GM18502 (cell line): Measurements from ENCODE around the gene LCN6.

ENCODE experiments used
- ATAC-seq: cut with Tn5 transposase; IDR thresholded peaks from one replicate; pipeline ENCODE4 v1.9.1; 2021; ENCODE audit warnings: mild to moderate bottlenecking; ENCODE audit not compliant: unreplicated experiment, poor library complexity

The LCN6 gene

GRCh38 chr9:136695955-136696354 lies 52.4 kb downstream of the LCN6 start:
- ATAC-seq = no peak

- no peak for ATAC-seq
These were observed 52.9 kb downstream of the LCN6 start for GRCh38 chr9:136695435-136695895.

DNA sequence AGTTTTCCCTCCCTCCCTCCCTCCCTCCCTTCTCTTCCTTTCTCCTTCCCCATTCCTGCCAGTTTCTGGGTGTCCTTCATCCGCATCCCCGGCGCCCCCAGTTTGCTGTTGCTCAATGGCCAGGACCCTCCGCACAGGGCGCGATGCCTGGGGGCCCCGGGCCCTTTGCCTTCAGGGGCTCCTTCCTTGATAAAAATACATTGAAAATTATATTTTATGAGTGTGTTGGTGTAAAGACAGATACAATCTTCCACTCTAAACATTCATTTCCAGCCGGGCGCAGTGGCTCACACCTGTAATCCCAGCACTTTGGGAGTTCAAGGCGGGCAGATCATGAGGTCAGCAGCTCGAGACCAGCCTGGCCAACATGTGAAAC lies 53.5 kb downstream of the LCN6 start:
- no peak for ATAC-seq

DNA sequence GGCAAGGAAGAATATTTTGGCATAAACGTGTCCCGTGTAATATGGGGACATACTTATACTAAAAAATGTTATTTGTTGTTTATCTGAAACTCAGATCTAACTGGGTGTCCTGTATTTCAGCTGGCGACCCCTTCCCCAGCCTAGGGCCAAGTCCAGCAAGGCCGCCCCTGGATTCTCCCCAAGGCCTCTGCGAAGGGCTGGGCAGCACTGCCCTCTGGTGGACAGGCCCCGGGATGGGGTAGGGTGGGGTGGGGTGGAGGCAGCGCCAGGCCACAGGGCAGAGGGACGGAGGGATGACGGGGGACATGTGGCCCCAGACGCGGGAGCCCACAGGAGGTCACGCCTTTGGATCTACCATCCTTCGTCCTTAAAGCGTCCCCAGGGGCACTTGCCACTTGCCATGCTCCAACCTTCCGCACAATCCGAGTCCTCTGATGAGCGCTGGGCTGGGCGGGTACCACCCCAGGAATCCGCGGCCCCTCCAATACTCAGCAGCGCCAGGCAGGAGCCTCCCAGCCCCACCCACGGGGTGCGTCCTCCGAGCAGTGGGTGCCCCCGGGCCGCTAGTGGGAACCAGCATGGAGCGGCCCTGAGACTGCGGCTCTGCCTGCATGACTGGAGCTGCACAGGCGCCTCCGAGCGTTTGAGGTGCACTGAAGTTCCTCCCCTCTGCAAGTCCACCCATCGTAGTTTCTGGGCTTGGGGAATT lies 54.0 kb downstream of the LCN6 start:
- ATAC-seq = no peak
